ENCODE data around the gene CCNG2.

The CCNG2 gene

GRCh38 chr4:77197831-77198230 lies 40.8 kb downstream of the CCNG2 start:
- H3K9me3 Mint-ChIP-seq, result no peaks in the 10 kb centered on the region
- no peak overlapping the region for H3K27ac Mint-ChIP-seq
- no peaks in the 10 kb centered on the region for H3K36me3 Mint-ChIP-seq (ENCODE audit: low read depth)
- peaks cover 46% of the 10 kb centered on the region for H3K4me1 Mint-ChIP-seq (ENCODE audit: low read depth)
- no peaks in the 10 kb centered on the region for H3K27me3 Mint-ChIP-seq
- H3K4me3 Mint-ChIP-seq, result no peak overlapping the region

GRCh38 chr4:77199276-77199675 lies 42.3 kb downstream of the CCNG2 start:
- peaks cover 33% of the 10 kb centered on the region for H3K4me1 Mint-ChIP-seq (ENCODE audit: low read depth)
- H3K27me3 Mint-ChIP-seq, result no peaks in the 10 kb centered on the region
- H3K36me3 Mint-ChIP-seq (ENCODE audit: low read depth), result no peaks in the 10 kb centered on the region
- H3K9me3 Mint-ChIP-seq, result no peaks in the 10 kb centered on the region
- no peak overlapping the region for H3K27ac Mint-ChIP-seq
- no peak overlapping the region for H3K4me3 Mint-ChIP-seq

GRCh38 chr4:77199701-77200100 lies 42.7 kb downstream of the CCNG2 start:
- Mint-ChIP-seq H3K4me3 (no peak overlapping the region), H3K36me3 (ENCODE audit: low read depth) (no peaks in the 10 kb centered on the region), H3K9me3 (no peaks in the 10 kb centered on the region), H3K27ac (no peak overlapping the region), H3K4me1 (ENCODE audit: low read depth) (peaks cover 28% of the 10 kb centered on the region), H3K27me3 (no peaks in the 10 kb centered on the region)

GRCh38 chr4:77201343-77201742 lies 44.3 kb downstream of the CCNG2 start:
- H3K9me3 Mint-ChIP-seq, result no peaks in the 10 kb centered on the region
- H3K36me3 Mint-ChIP-seq (ENCODE audit: low read depth), result no peaks in the 10 kb centered on the region
- H3K4me1 Mint-ChIP-seq (ENCODE audit: low read depth), result peaks cover 25% of the 10 kb centered on the region
- no peak overlapping the region for H3K27ac Mint-ChIP-seq
- no peaks in the 10 kb centered on the region for H3K27me3 Mint-ChIP-seq
- no peak overlapping the region for H3K4me3 Mint-ChIP-seq

DNA sequence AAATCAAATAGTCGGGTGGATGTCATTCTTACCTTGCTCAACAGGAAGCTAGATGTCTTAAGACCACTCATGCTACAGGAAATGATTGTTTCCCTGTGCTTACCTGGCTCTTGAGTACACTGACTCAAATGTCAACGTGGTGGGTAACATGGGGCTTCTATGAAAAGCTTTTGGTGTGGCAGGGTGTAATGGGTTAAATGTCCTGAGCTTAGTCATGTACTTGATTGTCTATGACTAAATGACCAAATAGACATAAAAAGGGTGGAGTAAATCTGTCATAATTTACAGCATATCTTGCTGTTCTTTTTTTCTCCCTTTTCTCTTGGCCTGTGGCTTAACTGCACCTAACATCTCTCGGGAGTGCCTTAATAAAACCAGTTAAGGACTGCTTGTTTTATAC lies 44.9 kb downstream of the CCNG2 start:
- H3K27ac Mint-ChIP-seq, result no peak overlapping the region

GRCh38 chr4:77202491-77202890 lies 45.5 kb downstream of the CCNG2 start:
- Mint-ChIP-seq H3K4me3 (no peak overlapping the region), H3K27ac (no peak overlapping the region), H3K4me1 (ENCODE audit: low read depth) (peaks cover 19% of the 10 kb centered on the region), H3K27me3 (no peaks in the 10 kb centered on the region), H3K36me3 (ENCODE audit: low read depth) (no peaks in the 10 kb centered on the region), H3K9me3 (no peaks in the 10 kb centered on the region)

More for the DNA sequence above, 44.9 kb downstream of the CCNG2 start:
- H3K27me3 Mint-ChIP-seq, result no peaks in the 10 kb centered on the region
- peaks cover 20% of the 10 kb centered on the region for H3K4me1 Mint-ChIP-seq (ENCODE audit: low read depth)
- H3K9me3 Mint-ChIP-seq, result no peaks in the 10 kb centered on the region
- H3K4me3 Mint-ChIP-seq, result no peak overlapping the region
- H3K36me3 Mint-ChIP-seq (ENCODE audit: low read depth), result no peaks in the 10 kb centered on the region

GRCh38 chr4:77203380-77204197 lies 46.6 kb downstream of the CCNG2 start:
- peaks cover 15% of the 10 kb centered on the region for H3K4me1 Mint-ChIP-seq (ENCODE audit: low read depth)
- H3K27me3 Mint-ChIP-seq, result no peaks in the 10 kb centered on the region
- no peak overlapping the region for H3K27ac Mint-ChIP-seq
- H3K4me3 Mint-ChIP-seq, result no peak overlapping the region
- no peaks in the 10 kb centered on the region for H3K9me3 Mint-ChIP-seq
- no peaks in the 10 kb centered on the region for H3K36me3 Mint-ChIP-seq (ENCODE audit: low read depth)

DNA sequence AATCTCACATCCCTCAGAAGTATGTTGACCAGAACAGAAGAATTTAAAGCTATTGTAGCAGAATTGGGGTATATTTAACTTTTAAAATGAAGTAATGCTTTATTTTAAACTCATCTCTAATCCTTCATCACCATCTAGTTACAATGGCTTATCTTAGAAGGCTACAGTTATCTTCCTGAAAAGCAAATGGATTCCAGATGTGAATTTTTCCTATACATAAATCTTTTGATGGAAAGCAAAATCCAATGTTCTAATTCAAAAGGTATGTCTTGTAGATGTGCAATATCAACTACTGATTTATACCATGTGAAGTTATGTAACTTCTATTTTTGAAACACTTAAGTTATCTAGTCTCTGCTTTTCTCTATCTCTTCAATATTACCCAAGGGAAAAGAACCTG lies 47.6 kb downstream of the CCNG2 start:
- no peak overlapping the region for H3K27ac Mint-ChIP-seq
- H3K27me3 Mint-ChIP-seq, result peaks cover under 1% of the 10 kb centered on the region
- H3K4me3 Mint-ChIP-seq, result no peak overlapping the region
- H3K4me1 Mint-ChIP-seq (ENCODE audit: low read depth), result peaks cover 15% of the 10 kb centered on the region
- no peaks in the 10 kb centered on the region for H3K9me3 Mint-ChIP-seq
- no peaks in the 10 kb centered on the region for H3K36me3 Mint-ChIP-seq (ENCODE audit: low read depth)

DNA sequence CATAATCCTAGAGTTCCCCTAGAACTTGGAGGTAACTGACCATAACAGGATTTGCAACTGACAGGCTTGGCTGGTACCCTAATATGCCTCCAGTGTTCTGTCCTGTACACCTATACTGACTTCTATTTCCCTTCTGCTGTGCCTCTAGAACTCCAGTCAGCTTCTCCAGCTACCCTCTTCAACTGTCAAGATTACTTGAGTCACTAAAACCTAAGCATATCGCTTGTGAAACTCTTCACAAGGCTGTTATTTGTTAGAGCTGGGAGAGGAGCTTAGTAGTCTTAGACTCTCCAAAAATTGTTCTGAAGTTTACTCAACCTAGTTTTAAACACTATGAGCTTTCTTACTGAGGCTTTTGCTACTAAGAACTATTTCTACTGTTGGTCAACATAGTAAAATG lies 52.0 kb downstream of the CCNG2 start:
- Mint-ChIP-seq H3K4me3 (no peak overlapping the region), H3K36me3 (ENCODE audit: low read depth) (no peaks in the 10 kb centered on the region), H3K9me3 (no peaks in the 10 kb centered on the region), H3K4me1 (ENCODE audit: low read depth) (no peaks in the 10 kb centered on the region), H3K27me3 (peaks cover 4% of the 10 kb centered on the region), H3K27ac (no peak overlapping the region)

GRCh38 chr4:77209936-77210335 lies 52.9 kb downstream of the CCNG2 start:
- Mint-ChIP-seq H3K27ac (no peak overlapping the region), H3K9me3 (no peaks in the 10 kb centered on the region), H3K4me1 (ENCODE audit: low read depth) (no peaks in the 10 kb centered on the region), H3K27me3 (peaks cover 4% of the 10 kb centered on the region), H3K36me3 (ENCODE audit: low read depth) (no peaks in the 10 kb centered on the region), H3K4me3 (no peak overlapping the region)

DNA sequence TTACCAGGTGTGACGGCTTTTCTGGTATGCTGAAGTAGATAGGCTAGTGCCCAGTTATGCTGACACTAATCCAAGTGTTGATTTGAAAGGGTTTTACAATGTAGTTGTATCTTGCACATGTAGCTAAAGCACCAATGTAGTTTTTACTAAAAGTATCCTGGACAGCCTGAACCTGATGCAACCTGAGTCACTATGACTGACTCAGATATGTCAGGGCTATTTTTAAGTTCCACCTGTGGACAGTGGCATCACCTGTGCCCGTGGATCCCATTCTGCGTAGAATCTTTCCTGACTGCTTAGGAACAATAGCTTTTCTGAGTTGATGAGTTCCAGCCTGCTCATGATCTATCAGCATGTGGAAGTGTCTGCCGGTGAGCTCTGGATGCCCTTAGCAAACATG lies 58.1 kb downstream of the CCNG2 start:
- Mint-ChIP-seq H3K27ac (no peak overlapping the region), H3K36me3 (ENCODE audit: low read depth) (no peaks in the 10 kb centered on the region), H3K4me3 (no peak overlapping the region), H3K27me3 (no peaks in the 10 kb centered on the region), H3K4me1 (ENCODE audit: low read depth) (no peaks in the 10 kb centered on the region), H3K9me3 (no peaks in the 10 kb centered on the region)

DNA sequence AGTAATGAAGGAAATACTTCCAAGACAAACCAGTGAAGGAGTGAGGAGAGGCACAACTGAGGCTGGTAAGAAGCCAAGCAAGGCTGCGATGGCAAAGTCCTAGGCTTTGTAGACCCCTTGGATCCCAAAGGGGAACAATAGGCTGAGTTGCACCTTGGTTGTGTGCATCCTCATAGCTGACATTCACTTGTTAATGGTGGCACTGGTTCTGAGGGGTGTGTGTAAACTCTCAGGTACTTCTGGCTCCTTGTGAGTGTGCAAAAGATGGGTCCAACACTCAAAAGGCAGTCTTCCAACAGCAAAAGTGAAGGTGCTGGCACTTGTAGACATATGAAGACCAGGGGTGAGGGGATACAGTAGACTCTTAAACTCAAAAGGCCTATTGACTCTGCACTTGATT lies 60.5 kb downstream of the CCNG2 start:
- Mint-ChIP-seq H3K36me3 (ENCODE audit: low read depth) (no peaks in the 10 kb centered on the region), H3K27me3 (no peaks in the 10 kb centered on the region), H3K9me3 (no peaks in the 10 kb centered on the region), H3K4me3 (no peak overlapping the region), H3K4me1 (ENCODE audit: low read depth) (no peaks in the 10 kb centered on the region), H3K27ac (no peak overlapping the region)

GRCh38 chr4:77219266-77219665 lies 62.3 kb downstream of the CCNG2 start:
- no peaks in the 10 kb centered on the region for H3K4me1 Mint-ChIP-seq (ENCODE audit: low read depth)
- no peaks in the 10 kb centered on the region for H3K9me3 Mint-ChIP-seq
- H3K27ac Mint-ChIP-seq, result no peak overlapping the region
- no peak overlapping the region for H3K4me3 Mint-ChIP-seq
- H3K36me3 Mint-ChIP-seq (ENCODE audit: low read depth), result no peaks in the 10 kb centered on the region
- H3K27me3 Mint-ChIP-seq, result no peaks in the 10 kb centered on the region
